HG03457 (cell line): Measurements from ENCODE around the gene DMRT1.

ENCODE experiments used
- ATAC-seq: cut with Tn5 transposase; IDR thresholded peaks from one replicate; pipeline ENCODE4 v1.9.1; 2021; ENCODE audit warnings: moderate number of reproducible peaks; ENCODE audit not compliant: unreplicated experiment

The DMRT1 gene

DNA sequence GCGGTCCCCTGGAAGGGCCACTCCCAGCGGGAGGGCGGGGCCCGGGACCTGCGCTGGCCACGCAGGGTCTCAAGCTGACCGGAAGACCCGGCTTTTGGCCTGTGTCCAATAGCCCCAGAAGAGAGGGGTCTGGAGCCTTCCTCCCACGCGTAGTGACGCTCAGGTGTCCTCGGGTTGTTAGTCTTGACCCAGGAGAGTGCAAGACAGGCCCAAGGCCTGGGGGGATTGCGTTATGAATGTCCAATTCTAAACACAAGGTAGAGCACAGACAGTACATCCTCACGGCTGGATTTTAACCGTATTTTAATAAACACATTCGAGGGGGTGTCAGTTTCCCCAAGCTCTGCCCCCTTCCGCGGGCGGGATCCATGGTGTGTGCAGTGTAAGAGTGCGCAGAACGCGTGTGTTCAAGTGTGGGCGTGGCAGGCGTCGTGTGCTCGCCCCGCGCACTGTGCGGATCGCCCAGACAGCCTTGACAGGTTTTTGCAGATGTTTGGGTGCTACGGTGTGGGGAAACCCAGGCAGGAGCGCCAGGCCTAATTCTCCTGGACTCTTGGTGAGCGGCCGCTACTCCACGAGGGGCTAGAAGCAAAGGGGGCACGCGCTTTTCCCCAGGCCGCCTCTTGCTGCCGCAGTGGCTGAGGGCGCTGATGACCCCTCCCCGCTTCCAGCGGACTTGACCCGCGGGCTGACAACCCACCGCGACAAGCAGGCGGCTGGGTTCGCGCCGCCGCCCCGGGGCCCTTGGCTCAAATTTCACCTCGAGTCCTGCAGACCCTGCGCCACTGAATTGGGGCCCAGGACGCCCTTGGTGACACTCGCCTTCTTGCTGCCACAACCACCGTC is 128.9 kb downstream of the DMRT1 start:
- ATAC-seq, result no peak

GRCh38 chr9:971901-972500 is 130.5 kb downstream of the DMRT1 start:
- no peak for ATAC-seq

DNA sequence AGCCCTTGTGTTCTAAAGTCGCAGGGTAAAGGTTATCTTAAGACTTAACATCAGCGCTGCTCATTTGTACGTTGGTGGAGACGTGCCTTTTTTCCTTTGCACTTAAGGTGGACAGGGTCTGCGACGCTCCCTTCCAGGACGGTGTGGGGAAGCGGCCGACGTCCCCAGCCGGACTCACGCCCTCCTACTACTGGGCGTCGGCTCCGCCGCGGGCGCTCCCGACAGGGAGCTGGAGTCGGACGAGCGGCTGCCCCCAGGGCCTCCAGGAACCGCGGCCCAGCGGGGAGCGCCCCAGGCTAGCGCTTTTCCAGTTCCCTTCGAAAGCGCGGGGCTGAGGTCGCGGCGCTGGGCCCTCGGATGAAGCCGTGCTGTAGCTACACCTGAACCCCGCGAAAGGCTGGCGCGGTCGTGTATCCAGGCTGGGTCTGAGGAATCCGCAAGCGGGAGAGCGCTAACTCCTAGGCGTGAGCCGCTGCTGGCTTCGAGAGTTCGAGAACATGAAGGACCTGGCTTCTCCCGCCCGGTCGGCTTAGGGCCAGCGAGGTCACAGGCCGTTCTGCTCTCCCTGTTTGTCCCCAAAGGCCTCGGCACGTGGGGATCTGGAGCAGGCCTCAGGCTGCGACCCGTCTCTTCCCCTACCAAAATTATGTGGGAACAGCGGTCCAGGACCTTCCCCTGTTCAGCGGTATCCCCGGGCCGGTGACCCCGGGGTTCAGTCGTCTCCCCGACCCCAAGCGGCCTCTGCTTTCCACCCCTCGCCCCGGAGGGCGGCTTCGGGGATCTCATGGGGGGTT is 131.2 kb downstream of the DMRT1 start:
- no peak for ATAC-seq

GRCh38 chr9:973295-973834 is 131.9 kb downstream of the DMRT1 start:
- ATAC-seq, result no peak

- ATAC-seq, result no peak
Observed at GRCh38 chr9:974031-974995, 132.8 kb downstream of the DMRT1 start.

DNA sequence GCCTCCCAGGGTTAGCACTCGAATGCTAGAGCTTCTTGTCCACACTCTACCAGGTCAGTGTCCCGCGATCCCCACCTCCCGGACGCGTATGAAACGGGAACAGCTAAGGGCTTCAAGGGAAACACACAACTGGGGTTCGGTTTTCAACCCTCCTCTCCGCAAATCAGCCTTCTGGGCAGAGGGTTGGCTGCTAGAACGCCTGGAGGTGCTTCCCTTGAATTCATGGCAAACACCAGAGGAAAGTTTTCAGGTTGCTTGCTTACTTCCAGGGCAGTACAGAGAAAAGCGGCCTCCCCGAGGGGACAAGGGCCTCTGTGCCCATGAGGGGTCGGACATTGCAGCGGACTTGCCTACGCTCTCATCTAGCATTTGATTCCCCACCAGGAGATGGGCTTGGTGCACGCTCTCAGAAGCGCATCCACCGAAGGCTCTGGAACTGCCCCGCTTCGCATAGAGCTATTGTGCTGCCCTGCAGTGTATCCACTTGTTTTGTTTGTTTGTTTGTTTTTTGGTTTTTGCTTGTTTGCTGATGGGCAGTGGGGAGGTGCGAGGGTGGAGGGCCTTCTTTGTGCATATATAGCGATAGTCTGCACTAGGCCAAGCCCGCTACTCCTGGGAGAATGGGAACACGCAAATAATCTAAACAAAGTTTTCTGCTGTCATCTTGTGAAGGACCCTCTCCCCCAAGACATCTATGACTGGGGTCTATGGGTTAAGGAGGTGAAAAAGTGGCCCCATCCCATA is 133.7 kb downstream of the DMRT1 start:
- no peak for ATAC-seq

DNA sequence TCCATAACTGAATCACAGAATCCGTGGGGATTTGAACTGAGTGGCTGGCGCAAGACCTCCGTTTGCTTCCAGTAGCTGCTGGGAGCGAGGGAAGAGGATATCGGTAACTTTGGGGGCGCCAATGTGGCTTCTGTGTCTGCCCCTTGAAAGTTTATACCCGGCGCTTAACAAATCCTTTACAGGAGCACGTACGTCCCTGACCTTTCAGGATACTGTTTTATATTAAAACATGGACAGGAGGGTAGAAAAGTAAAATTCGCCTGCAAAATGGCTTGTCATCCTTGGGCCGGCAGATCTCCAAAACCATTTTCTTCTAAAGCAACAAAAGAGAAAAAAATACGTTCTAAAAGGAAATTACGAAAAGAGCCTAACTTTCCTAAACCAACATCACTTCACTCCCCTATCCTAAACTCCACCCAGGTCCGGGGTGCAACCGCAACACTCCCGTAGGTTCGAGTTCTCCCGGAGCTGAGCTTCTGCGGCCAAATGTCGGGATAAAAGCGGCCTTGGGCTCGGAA is 134.3 kb downstream of the DMRT1 start:
- no peak for ATAC-seq

GRCh38 chr9:976258-976942 is 134.9 kb downstream of the DMRT1 start, which contains the start of gene DMRT3:
DMRT3 (plus strand) TSS chr9:976655; CDS start chr9:977002, 347 bp downstream.
- ATAC-seq, result no peak

- ATAC-seq, result no peak
Observed at GRCh38 chr9:976943-977837, 135.7 kb downstream of the DMRT1 start.

DNA sequence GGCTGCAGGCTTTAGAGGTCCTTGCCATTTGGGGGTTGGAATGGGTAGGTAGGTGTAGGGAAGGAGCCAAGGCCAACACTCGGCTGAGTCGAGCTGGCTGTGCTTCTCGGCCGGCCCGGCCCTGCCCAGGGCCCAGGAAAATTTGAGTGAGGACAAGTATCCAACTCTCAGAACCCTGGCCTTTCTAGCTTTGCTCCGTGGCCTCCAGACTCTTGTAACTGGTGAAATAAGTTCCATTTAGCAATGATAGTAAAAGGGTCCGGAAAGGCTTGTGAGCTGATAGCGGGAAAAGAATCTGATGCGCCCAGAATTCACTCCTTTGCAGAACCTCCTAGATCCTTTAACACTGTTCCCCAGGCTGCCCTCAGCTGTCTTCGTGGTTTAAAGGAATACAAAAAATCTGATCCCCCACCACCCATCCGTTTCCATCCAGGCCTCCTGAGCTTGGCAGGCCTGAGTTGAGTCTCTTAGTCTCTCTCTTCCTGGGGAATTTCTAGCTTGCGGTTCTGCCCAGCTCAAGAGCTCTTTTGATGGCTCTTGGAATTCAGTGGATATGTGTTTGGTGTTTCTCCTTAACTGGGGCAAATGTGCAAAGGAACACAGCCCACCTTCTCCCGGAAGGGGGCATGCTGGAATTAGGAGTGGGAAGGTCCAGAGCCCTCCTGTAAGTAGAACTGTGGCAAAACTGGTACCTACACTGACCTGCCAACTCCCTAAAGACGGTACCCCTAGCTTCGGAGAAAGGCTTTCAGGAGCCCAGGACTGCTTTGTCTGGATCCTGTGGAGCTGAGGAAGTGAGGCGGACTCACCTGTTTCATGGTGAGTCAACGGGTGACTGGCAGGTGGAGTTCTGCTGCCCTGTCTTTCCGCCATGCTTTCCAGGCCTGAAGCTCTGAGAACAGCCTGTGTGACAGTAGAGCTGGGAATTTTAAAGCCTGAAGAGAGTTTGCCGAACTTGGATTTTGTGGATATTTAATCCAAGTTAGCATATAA is 136.6 kb downstream of the DMRT1 start:
- ATAC-seq, result no peak

GRCh38 chr9:979983-980382 is 138.5 kb downstream of the DMRT1 start:
- no peak for ATAC-seq

DNA sequence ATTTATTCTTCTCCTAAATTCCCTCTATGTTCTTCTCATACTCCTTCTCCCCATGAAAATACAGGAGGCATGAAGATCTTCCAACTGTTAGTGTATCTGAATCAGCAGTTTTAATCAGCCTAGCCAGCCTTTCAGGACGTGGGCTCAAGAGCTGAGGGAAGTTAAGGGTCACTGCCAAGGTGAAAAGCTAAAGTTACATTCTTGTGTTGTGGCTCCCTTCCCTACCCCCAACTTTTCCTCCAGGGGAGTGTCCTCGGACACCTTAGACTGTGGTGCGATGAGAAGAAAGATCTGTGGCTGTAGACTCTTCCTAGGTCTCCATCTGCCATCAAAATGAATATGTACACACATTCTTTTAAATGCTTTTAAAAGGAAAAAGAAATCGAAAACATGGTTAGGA is 139.1 kb downstream of the DMRT1 start:
- no peak for ATAC-seq

DNA sequence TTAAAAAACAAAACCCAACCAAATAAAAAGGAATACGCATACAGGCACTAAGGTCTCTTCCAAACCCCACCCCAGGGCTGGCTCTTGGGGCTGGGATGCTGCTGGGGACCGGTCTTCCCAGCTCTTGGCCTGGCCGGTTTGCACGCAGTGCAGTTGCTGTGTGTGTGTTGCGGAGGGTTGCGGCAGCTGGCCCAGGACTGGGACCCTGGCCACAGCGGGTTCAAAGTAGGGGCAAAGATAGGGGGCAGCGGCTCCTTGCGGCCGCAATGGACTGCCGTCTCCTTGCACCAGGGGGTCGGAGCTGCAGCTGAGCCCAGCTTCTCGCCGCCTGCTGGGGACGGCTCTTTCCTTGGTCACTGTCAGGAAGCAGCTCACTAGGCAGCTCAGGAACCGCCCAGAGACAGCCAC is 140.0 kb downstream of the DMRT1 start:
- no peak for ATAC-seq

DNA sequence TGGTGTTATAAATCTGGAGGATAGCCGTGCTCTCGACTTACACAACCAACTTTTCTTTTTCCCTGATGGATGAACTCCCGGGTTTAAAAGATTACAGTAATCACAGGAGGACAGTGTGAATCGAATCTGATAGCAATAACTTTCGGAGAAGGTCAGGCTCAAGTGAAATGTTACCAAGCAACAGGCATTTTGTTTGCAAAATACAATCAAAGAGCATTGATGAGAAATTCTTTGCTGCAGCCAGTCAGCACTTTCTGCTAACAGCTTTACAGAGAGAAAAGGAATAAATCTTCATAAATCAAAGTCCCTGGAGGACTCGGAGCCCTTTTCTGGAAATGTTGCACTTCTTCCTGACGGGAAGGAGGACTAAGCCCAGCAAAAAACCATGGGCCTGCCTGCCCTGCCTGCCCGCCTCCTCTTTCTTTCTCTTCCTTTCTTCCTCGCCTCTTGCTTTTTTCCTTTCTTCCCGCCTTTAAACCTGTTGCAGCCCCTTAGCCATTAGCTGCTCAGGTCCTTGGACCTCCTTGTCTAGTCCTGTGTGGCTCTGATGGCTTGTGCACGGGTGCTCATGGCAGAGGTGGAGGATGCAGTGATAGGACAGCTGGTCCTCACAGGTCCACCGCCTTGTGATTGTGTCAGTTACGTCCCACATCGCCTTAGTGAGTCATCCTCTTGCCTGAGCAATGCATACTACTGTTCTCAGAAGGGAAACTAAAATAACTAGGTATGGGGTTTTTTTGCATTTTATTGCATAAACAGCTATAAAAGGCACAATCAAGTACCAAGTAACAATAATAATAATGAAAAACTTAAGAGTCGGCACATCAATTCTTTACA is 141.1 kb downstream of the DMRT1 start:
- no peak for ATAC-seq

DNA sequence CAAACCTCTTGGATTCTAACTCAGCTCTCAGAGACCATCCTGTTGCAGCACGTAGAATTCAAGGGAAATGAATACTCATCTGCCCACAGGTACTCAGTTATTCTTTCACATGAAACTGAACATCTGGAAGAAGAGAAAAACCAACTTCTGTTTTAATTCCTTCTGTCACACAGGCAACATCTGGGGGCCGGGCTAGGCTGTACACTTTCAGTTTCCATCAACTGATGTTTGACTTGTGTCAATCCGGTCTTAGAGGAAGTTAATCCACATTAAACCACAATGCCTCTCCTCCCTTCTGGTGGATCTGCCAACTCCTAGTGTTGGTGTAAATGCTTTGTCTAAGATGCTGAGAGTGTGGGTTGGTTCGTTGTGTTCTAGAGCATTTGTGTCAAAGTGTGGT is 152.5 kb downstream of the DMRT1 start:
- ATAC-seq, result peak; percentile 70

DNA sequence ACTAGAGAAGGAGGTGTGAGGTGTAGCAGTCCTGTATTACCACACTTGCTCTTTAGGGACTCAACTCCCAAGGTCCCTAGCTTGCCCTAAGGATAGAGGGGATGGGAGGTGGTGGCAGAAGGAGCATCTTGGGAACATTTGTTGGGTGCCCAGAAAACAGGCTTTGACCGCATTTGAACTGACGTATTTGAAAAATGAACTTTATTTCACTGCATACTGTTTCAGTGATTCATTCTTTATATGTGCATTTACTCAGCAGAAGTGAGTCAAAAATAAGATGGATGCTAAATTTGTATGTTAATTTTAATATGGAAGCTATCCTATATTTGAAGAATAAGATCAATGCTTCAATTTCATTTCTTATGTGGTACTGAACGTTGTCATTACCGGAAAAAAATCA is 153.7 kb downstream of the DMRT1 start:
- ATAC-seq, result no peak
